HepG2 (cell line): ENCODE data around the gene MKX. TPM values are rescaled to one million over a fixed set of nuclear protein-coding genes. Genes with fewer than 3 reads are reported as not detected.

ENCODE experiments used
- GABPB1 ChIP-seq: IDR thresholded peaks from 2 replicates; pipeline ENCODE4 v1.6.1; 2016; ENCODE audit warnings: mild to moderate bottlenecking, missing genetic modification reagents, moderate library complexity, missing compliant biosample characterization
- ZNF224 ChIP-seq: sonication (generic); formaldehyde crosslinking; IDR thresholded peaks from 2 replicates; pipeline ENCODE4 v1.5.0; 2020; ENCODE audit warnings: mild to moderate bottlenecking, missing genetic modification reagents
- polyA plus RNA-seq, 8 experiments: library from polyadenylated mRNA; depleted of rRNA in 3 of 8; stranded (reverse) in 7 of 8; unstranded in 1 of 8; fragments of >200 nt; fragmentation: Illumina TruSeq in 4 of 8; extraction: Trizol in 4 of 8; gene quantifications; 2 replicates each; pipeline versions ENCODE4 v1.2.1 to v1.2.3, GENCODE V29; 2011 to 2016; ENCODE audit warnings: low read depth in 4 of 8, missing spikeins in 1 of 8, mixed read lengths in 1 of 8; ENCODE audit not compliant: insufficient read depth in 1 of 8
- total RNA-seq, 5 experiments: library from RNA; depleted of rRNA; stranded (reverse); fragments of >200 nt; fragmentation: Illumina TruSeq; extraction: Trizol; gene quantifications; 2 replicates each; pipeline ENCODE4 v1.2.3, GENCODE V29; 2016; ENCODE audit warnings: low read depth in 1 of 5
- TF ChIP-seq, protein P1 (sequence below), 2 experiments: fragments of 450-650 bp in 1 of 2; sonication (generic) in 1 of 2; formaldehyde crosslinking in 1 of 2; IDR thresholded peaks; 2 replicates each; pipeline versions ENCODE4 v1.6.1 to v1.8.0; 2016 to 2022; ENCODE audit warnings: antibody characterized with exemption in 1 of 2, mild to moderate bottlenecking in 1 of 2, missing genetic modification reagents in 1 of 2
- TF ChIP-seq, protein P2 (sequence below), 2 experiments: IDR thresholded peaks; 2 replicates each; pipeline ENCODE4 v1.6.1; 2011 to 2012; ENCODE audit warnings: low read length in 2 of 2, borderline replicate concordance in 1 of 2, low read depth in 1 of 2, mild to moderate bottlenecking in 1 of 2, moderate library complexity in 1 of 2

Gene MKX
- total and polyA plus RNA-seq, 2 of the 13 experiments (the other 11 are each of a cell fraction or from before 2014, with no cell fraction given): not detected

DNA sequence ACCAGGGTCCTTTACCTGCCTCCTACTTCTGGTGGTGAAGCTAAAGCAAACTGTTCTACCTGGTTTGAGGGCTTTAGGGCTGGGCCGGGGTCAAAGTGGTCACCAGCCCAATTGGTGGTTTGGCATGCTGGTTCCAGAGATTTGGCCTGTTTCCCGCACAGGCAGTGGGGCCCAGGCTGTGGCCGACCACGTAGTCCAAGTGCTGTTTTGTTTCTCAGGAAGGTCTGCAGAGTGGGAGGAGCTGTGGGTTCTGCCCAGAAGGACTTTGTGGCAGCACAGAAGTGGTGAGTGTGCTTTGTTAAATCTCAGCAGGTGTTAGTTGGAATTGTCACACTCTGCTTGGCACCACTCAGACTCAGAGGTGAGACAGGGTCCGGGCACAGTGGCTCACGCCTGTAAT lies 85.8 kb downstream of the MKX start (continued):
- TF ChIP-seq, protein P1, sequence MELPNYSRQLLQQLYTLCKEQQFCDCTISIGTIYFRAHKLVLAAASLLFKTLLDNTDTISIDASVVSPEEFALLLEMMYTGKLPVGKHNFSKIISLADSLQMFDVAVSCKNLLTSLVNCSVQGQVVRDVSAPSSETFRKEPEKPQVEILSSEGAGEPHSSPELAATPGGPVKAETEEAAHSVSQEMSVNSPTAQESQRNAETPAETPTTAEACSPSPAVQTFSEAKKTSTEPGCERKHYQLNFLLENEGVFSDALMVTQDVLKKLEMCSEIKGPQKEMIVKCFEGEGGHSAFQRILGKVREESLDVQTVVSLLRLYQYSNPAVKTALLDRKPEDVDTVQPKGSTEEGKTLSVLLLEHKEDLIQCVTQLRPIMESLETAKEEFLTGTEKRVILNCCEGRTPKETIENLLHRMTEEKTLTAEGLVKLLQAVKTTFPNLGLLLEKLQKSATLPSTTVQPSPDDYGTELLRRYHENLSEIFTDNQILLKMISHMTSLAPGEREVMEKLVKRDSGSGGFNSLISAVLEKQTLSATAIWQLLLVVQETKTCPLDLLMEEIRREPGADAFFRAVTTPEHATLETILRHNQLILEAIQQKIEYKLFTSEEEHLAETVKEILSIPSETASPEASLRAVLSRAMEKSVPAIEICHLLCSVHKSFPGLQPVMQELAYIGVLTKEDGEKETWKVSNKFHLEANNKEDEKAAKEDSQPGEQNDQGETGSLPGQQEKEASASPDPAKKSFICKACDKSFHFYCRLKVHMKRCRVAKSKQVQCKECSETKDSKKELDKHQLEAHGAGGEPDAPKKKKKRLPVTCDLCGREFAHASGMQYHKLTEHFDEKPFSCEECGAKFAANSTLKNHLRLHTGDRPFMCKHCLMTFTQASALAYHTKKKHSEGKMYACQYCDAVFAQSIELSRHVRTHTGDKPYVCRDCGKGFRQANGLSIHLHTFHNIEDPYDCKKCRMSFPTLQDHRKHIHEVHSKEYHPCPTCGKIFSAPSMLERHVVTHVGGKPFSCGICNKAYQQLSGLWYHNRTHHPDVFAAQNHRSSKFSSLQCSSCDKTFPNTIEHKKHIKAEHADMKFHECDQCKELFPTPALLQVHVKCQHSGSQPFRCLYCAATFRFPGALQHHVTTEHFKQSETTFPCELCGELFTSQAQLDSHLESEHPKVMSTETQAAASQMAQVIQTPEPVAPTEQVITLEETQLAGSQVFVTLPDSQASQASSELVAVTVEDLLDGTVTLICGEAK (IDR thresholded peaks at IDR 0.05): no peak
- TF ChIP-seq, protein P1 (CRISPR knock-in tag; IDR thresholded peaks at IDR 0.05): no peak
- TF ChIP-seq GABPB1: no peak
- TF ChIP-seq ZNF224: no peak
- TF ChIP-seq, protein P2, sequence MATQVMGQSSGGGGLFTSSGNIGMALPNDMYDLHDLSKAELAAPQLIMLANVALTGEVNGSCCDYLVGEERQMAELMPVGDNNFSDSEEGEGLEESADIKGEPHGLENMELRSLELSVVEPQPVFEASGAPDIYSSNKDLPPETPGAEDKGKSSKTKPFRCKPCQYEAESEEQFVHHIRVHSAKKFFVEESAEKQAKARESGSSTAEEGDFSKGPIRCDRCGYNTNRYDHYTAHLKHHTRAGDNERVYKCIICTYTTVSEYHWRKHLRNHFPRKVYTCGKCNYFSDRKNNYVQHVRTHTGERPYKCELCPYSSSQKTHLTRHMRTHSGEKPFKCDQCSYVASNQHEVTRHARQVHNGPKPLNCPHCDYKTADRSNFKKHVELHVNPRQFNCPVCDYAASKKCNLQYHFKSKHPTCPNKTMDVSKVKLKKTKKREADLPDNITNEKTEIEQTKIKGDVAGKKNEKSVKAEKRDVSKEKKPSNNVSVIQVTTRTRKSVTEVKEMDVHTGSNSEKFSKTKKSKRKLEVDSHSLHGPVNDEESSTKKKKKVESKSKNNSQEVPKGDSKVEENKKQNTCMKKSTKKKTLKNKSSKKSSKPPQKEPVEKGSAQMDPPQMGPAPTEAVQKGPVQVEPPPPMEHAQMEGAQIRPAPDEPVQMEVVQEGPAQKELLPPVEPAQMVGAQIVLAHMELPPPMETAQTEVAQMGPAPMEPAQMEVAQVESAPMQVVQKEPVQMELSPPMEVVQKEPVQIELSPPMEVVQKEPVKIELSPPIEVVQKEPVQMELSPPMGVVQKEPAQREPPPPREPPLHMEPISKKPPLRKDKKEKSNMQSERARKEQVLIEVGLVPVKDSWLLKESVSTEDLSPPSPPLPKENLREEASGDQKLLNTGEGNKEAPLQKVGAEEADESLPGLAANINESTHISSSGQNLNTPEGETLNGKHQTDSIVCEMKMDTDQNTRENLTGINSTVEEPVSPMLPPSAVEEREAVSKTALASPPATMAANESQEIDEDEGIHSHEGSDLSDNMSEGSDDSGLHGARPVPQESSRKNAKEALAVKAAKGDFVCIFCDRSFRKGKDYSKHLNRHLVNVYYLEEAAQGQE (IDR thresholded peaks at IDR 0.05; ENCODE audit: borderline replicate concordance in 1 of 2, low read depth in 1 of 2, low read length in 2 of 2): no peak
